ENCODE data around the gene DPP6.

DPP6 gene

DNA sequence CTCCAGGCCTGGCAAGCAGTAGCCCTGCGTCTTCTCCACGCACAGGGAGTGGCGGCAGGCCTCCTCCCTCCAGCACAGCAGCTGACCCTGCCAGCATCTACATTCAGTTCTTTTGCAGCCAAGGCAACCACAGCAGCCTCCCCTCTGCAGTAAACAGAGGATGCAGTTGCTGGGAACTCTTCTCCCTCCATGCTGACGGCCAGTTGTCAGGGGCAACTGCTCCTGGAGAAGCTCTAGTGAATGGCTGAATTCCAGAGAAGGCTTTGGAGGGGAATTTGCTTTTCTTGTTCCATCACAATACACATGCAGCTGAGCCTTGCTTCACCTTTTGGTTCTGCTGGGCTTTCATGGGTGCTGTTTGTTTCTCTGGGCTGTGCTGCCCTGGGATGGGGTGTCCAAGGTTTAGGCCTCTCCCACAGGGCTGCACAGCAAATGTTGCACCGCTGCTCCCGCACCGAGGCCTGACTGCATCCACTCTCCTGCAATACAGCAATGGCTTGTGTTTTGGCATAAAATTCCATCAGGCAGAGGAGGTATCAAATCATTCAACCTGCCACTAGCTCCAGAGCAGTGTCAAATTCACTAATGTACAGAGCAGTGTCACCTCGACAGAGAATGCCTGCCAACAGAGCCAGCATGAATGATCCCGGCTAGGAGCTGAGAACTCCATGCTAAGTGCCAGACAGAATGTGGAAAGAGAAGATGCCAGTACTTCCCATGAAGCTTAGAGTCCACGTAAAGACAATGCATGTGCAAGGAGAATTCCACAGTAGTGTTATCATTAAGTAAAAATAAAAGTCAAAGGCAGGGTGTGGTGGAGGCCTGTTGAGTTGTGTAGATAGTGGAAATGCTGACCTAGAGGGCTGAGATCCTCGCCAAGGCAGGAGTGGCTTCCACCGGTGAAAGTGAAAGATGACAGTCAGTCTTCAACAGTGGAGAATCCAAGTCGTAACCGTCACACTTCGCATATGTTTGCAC lies 399.6 kb downstream of the DPP6 start:
- no peak for DNase-seq (ENCODE audit: low read depth)

DNA sequence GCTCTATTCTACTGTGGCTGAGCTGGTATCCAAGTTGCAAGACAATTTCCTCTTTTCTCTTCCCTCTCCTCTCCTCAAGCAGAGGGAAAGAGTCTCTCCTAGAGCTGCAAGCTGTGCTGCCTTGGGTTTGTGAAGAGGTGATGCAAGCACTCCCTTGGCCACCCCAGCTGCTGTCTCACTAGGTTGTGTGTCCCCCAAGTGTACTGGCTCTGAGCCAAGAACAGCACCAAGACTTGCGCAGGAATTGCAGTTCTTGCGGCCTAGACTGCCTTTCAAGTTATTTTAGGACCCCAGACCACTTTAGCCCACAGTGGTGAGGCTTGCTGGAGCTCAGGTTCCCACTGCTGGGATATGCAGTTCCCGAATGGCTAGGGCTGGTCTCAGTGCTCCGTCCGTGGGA lies 411.6 kb downstream of the DPP6 start:
- no peak for DNase-seq (ENCODE audit: low read depth)

DNA sequence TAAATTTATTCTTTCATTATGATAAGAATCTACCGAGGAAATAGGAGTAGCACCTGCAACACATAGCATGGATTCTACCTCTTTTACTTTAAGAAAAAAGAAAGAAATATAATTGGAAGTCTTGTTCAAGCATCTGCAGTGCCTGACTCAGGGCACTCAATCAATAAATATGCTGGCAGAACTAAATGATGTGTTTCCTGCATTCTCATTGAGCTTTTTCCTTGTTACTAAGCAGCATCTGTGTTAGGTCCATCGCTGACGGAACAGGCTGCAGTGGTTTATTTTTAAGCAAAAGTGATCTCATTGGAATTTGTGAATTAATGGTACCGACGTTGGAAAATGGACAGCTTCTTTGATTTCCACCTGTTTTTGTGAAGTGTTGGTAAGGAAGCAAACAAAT lies 417.5 kb downstream of the DPP6 start:
- no peak for DNase-seq (ENCODE audit: low read depth)

DNA sequence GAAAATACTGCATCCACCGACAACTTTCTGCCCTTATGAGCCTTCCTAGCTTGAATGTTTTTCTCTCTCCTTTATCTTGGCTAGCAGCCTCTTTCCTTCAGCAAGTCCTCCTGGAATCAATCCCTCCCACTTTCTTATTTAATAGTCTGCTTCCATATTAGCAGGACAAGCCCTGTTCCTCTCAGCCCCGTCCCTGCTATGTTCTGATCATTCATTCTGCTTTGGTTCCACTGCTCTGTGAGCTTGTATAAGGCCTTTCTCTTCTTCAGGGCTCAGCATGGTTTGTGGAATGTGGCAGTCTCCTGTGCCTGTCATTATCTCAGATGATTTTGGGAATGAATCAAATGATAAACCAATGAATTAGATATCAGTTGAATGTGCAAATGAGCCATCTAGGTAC lies 420.1 kb downstream of the DPP6 start:
- no peak for DNase-seq (ENCODE audit: low read depth)

DNA sequence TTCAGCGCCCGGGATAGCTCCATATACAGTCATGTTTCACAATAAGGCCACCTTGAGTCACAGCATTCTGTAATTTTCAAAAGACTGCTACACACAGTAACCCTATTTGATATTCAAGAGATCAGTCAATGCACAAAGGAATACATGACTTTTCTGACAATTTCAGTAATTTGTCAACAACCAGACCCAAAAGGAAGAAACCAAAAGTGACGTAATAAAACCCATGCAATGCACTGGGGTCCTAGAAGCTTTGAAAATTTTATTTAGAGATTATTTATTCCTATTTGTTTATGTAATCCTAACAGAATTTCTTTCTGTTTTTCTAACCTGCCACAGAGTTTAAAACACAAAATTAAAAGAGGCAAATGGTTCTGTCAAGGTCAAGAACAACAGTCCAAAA lies 421.2 kb downstream of the DPP6 start:
- no peak for DNase-seq (ENCODE audit: low read depth)

DNA sequence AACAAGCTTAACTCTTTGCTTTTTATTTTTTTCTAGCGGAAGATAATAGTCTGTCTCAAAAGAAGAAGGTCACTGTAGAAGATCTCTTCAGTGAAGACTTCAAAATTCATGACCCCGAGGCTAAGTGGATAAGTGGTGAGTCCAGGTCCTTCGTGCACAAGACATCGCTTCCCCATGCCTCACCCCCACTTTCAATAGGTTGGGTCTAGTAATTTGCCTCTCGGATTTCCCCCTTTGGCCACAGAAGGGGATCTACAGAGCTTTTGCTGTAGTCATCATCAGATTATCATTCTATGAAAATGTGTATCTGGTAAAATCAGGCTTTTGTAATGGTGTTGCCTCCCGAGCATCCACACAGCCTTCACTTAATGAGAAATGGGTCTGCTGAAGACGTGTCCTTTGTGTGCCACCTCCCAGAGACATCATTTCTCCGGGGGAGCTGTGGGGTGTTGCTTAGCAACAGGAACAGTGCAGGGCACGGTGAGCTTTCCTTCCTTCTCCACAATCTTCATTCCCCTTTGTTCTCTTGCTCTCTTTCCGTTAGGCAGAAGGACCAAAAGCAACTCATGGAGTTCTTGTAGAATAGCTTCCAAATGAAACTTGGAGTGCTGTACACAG lies 422.8 kb downstream of the DPP6 start:
- no peak for DNase-seq (ENCODE audit: low read depth)

DNA sequence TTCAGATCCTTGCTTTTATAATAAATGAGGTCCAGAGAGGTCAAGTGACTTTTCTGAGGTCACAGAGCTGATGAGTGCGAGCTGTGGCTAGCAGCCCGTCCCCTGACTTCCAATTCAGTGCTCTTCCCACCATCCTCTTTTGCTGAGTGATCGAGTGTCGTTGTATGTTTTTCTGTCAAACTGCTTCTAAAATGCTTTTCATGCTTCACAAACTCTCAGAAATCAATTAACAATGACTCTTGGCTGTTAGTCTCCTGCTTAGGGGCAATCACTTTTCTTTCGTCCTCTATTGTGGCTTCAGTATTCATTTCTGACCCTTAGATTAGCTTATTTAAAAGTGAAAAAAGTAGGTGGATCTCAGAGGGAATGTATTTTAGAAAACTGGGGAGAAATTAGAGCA lies 423.7 kb downstream of the DPP6 start:
- DNase-seq (ENCODE audit: low read depth): no peak

DNA sequence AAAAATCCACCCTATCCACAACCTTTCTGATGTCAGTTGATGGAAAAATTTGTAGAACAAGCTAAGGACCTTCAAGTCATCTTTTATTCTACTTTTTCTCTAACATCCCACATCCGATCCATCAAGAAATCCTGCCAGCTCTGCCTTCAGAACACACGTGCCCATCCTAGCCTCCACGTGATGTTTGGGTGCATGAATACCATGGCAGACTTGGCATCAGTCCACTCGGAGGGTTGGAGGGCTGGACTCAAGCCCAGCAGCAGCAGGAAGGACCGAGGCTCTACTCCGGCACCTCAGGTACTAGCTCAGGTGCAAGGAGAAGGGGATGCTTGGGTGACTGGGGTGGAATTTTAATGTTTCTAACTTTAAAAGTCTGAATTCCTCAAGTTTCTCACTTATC lies 428.6 kb downstream of the DPP6 start:
- no peak for DNase-seq (ENCODE audit: low read depth)

DNA sequence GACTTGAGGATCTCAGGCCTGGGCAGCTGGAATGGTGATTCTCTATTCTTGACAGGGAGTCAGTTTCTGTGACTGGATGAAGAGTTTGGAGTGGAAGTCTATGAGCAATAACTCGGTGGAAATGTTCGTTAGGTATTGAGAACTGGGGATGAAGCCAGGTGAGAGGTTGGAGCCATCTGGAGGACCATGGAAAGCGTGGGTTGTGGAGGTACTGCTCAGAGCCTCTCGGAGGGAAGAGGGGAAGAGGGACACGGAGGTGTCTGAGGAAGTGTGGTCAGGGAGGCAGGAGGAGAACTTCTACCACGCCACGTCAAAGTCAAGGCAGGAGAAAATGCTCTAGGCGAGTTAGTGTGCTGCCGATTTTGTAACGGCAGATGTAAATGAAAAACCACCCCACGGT lies 430.7 kb downstream of the DPP6 start:
- DNase-seq (ENCODE audit: low read depth): no peak

DNA sequence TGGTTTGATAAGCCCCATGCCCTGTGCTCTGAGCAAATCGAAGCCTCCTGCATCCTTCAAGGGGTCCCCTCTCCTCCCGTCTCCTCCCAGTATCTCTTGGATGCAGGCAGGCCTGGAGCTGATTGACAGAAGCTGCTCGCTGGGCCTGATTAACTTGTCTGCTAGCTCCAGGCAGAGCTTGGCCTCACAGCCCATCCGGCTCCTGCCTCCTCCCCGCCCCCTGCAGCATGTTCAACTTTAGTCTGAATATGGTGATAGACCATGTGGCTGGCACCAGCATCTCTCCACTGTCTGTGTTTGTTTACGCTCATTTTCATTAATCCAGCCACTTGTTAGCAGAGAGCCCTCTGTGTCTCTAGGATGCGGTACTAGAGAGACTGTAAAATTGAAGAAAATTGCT lies 432.2 kb downstream of the DPP6 start:
- DNase-seq (ENCODE audit: low read depth): no peak

DNA sequence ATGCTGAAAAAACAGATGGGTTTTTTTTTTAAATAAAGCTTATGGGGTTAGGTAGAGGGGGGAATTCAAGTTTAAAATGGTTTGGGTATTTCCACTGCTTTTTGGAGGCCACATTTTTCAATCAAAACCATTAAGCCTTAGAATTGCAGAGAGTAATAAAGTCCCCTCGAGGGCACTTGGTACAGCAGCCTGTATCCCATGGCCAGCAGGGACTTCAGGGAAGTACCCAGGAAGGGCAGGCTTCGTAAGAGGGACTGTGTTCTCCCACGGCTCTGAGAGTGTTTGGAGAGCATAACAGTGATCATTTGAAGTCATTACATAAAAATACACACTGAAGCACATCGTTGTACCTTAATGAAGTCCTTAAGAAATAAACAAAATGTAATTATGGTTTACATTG lies 432.7 kb downstream of the DPP6 start:
- DNase-seq (ENCODE audit: low read depth): no peak

DNA sequence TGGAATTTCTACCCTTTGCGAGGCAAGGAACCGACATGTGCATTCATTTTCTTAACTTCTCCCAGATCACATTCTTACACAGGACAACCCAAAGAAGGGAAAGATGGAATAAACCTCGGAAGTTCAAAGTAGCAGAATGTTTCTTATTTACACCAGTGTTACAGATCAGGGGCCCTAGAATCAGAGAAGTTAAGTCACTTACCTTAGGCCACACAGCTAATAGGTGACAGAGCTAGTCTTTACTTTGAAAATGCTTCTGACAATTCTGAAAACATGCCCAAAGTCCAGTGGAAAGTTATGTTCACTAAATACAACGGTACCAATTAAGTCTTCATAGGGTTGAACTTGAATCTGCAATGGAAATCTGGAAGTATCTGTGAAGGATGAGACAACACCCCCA lies 437.7 kb downstream of the DPP6 start:
- no peak for DNase-seq (ENCODE audit: low read depth)

DNA sequence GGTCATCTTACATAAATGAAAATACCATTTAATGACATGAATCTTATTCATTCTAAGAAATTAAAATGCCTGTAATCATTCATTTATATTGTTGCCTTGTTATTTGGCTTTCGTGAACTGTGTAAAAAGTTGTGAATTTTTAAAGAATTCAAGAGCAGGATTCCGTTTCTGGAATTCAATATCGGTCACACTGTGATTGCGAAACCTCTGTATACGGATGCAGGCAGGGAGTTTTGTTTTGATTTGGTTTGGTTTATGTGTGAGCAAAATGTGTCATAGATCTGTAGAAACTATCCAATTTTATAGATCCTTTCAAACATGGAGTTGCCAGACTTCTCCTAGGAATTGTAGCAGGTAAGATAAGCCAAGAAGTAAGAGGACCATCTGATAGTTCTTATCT lies 441.4 kb downstream of the DPP6 start:
- DNase-seq (ENCODE audit: low read depth): no peak

DNA sequence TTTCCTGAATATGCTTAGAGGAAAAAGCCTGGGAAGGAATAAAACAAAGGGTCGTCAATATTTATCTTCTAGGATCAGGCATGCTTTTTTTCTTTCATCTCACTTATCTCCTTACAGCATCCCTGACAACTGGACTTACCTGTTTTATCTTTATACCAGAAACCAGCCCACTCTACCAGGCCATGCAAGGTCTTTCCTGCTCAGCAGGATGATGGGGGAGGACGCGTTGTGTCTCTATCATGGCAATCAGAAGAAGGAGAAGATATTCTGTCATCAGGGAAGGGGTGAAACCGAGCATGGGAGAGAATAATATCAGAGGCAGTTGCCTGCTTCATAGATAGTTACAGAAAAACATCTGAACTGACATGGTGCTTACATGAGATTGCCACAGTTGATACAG lies 445.6 kb downstream of the DPP6 start:
- no peak for DNase-seq (ENCODE audit: low read depth)

DNA sequence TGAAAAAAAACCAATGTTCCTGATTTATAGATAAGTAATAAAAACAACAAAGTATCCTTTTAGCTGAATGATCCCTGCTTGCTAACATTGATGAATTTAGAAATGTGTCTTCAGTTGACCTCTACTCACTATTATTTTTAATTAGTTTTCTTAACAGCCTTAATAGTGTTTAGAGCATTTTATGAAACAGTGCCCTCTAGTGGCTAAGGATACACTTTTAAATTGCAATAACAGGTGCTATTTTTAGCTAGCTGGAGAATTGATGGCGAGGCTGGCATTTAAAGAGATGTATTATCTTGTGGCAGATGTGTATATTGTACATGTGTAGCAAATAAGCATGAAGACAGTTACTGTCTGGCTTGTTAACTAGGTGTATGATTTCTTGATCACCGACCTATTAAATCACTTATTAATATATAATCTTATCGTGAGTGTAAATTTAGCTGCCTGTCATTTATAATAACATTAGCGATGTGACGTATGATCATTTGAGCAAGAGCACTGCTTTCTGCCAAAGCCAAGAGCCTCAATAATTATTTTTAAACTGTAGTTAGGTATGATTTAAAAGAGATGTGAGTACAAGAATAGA lies 451.9 kb downstream of the DPP6 start:
- DNase-seq (ENCODE audit: low read depth): no peak

DNA sequence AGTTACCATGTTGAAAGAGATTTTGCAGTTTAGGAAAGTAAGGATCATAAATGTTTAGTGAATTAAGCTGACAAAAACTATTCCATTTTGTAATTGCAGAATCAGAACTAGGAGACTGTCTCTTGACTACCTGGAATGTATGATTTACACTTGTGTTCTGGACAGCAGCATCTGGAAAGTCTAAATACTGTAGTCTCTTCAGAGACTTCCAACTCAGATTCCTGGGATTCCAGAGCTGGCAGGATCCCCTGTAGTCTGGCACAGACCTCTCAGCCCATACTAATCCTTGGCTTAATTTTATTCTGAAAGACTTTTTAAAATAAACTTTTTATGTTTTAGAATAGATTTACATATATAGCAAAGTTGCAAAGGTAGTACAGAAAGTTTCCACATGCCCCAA lies 452.7 kb downstream of the DPP6 start:
- DNase-seq (ENCODE audit: low read depth): no peak

DNA sequence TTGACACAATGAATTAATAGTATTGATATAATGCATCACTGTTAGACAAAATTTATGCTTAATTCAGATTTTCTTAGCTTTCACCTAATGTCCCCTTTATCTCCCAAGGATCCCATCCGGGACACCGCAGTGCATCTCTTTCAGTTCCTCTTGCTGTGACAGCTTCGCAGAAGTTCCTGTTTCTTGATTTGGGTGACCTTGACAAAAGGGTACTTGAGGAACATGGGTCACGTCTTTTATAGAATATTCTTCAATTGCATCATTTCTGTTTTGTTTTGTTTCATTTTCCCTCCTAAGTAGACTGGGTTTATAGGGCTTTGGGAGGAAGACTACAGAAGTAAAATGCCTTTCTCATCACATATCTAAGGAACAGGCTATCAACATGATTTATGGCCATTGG lies 453.2 kb downstream of the DPP6 start:
- DNase-seq (ENCODE audit: low read depth): no peak

DNA sequence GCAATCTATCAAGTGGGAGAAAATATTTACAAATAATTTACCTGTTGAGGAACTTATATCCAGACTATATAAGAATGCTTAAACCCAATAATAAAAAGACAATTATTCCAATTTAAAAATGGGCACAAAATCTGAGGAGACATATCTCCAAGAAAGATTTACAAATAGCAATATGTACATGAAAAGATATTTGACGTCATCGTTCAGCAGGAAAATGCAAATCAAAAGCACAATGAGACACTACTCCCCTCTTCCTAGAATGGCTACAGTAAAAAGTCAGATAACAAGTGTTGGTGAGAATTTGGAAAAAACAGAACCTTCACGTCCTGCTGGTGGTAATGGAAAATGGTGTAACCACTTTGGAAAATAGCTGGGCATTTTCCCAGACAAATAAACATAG lies 457.0 kb downstream of the DPP6 start:
- no peak for DNase-seq (ENCODE audit: low read depth)

DNA sequence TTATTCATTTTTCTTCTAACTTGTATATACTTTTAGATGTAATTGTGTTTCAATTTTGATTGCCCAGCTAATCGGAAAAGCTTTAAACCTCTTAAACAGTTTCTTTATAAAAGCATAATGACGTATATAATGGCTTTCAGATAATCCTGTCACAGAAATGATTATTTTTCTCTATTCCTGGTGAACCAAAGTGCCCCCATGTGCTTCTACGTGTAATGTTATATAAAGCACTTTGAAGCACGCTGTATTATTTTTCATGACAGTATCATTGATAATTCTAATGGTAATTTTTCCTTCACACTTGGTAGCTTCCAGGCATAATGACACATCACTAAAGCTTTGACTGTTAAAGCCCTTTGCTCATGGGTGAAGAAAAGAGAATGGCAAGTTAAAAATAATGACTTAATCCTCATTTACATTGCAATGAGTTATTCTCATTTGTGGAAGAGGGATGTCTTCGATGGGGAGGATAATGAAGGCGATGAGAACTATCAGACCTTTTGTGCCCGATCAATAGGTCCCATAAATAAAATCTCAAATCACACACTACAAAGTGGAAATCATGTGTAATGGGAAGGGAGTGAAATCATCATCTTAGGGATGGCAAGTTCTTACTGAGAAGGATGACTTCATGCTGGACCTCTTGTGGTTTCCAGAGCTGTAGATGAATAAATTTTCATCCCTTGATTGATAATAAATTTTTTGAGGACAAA lies 460.1 kb downstream of the DPP6 start:
- DNase-seq (ENCODE audit: low read depth): no peak

DNA sequence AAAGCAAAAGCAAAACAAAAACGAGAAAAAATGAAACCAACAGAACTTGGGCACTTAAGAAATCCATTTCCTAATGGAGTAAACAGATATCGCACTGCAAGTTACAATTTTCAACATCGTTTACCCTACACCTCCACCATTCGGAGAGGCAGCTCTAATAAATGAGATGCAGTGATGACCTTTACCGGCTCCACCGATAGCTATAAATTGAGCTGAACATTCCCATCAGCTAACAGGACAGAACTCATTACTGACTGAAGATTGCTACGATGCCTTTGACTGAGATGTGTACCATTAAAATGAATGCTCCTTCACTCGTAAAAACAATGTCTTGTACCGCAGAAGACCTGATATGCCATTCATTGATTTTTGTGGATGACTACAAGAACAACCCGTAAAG lies 465.6 kb downstream of the DPP6 start:
- no peak for DNase-seq (ENCODE audit: low read depth)

DNA sequence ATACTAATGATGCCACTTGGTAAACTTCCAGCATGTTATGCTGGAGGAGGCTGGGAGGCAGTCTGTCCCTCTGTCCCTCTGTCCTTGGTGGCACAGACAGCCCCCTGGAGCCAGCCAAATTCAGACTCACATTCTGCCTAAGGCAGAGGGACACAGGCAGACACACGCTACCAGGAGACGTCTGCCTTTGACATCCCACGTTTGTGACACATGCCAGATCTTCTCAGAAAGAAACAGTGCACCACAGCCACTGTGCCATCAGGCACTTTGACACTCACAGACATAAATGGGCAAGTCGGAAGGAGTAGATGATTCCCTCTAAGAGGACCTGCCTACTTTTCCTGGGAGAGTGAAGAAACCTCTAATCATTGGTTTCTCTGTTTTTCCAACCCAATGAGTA lies 467.0 kb downstream of the DPP6 start:
- DNase-seq (ENCODE audit: low read depth): no peak

DNA sequence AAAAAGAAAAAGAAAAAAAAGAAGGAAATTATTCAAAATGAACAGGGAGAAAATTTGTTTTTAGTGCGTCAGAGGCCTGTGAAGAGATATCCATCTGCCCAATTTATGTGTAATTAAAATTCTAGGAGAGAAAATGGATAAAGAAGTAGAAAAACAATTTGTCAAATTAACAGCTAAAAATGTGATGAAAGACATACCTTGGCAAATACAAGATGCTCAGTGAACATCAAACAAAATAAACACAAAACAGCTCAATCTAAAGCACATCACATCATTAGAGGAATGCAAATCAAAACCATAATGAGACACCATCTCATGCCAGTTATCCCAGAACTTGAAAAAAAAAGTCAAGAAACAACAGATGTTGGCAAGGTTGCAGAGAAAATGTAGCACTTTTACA lies 477.9 kb downstream of the DPP6 start:
- no peak for DNase-seq (ENCODE audit: low read depth)

DNA sequence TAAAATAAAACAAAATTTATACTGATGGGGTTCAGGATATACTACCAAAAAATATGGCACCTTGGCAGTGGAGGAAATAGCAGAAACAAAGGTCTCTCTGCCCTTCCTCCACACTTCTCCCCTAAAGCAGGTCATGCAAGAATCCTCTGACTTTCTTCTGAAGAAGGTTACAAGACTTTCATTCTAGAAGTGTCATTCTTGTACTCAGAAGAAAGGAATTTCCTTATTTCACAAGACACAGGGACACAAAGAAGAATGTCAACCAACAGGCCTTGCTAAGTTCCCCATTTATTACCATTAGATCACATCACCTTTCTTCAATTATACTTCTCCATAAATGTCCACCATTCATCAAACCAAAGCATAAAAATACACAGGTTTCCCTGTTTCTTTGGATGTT lies 480.6 kb downstream of the DPP6 start:
- DNase-seq (ENCODE audit: low read depth): no peak

All from activated gamma-delta T cell treated with anti-CD3 and anti-CD28 coated beads, Interleukin-2, amount 50 U/mL, for 16 hours (primary cell).